GM18519 (cell line): ENCODE data around the gene ZGPAT.
"Not testable (repeated sequence)": the region's sequence is repeated elsewhere in the genome, so short reads cannot be mapped to it uniquely, and the experiment has no call there.

Experiments
- ATAC-seq: cut with Tn5 transposase; IDR thresholded peaks from one replicate; pipeline ENCODE4 v1.9.1; 2021; ENCODE audit warnings: mild to moderate bottlenecking, moderate library complexity; ENCODE audit not compliant: unreplicated experiment, low FRiP score

The ZGPAT gene

DNA sequence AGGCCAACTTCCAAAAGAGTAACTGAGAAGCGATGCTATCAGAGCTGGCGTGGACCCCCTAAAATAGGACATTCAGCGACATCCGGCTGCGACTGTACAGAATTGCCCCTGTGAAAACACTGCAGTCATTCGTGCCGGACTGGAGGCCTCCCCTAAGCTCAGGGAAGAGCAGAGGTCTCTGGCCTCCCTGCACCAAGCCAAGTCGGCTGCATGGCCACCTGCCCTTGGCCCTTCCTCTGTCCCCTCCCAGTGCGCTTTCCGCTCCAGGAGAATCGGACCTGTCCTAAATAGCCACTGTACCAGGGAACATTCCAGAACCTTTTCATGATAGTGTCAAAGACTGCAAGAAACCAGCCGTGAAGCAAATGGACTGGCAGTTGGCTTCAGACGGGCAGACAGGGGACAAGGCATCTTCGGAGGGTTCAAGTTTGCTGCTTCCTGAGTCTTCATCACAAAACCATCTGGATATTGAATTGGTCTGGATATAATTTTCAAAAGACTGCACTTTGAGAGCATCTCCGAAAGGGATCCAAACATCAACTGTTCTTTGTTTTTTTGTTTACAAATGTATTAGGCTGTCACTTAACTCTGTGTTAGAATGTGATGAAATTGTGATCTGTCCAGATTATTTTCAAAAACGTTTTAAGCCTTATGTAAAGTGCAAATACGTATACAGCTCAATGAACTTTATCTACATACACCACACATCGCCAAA, 48.3 kb downstream of the ZGPAT start:
- no peak for ATAC-seq

DNA sequence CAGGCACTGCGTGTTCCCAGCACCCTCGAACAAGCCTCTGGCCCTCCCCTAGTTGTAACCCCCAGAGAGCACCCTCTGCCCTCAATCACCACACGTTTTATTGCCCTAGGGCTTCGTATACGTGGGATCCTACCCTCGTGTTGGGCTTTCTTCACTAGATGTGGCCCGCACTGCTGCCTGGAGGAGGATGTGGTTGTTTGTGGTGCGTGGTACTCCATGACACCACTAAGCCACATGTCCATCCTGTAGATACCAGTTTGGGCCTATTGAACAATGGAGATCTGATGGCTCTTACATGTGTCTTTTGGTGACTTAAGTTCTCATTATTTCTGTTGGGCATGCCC, 48.8 kb downstream of the ZGPAT start:
- no peak for ATAC-seq

DNA sequence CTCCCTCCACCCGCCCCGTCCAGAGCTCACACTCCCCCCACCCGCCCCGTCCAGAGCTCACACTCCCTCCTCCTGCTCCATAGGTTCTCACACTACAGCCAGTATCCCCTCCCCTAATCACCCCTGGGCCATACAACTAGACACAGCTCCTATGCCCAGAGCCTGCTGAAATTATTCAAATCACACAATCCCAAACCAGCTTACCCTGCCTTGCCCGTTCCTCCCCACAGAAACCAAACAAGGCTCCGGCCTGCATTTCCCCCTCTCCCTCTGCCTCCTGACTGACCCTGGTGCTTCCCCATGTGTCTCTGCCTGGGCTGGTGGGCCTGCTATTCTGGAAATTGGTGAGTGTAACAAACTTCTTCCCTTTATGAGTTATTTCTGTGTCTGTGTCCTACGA, 50.3 kb downstream of the ZGPAT start:
- ATAC-seq = no peak

DNA sequence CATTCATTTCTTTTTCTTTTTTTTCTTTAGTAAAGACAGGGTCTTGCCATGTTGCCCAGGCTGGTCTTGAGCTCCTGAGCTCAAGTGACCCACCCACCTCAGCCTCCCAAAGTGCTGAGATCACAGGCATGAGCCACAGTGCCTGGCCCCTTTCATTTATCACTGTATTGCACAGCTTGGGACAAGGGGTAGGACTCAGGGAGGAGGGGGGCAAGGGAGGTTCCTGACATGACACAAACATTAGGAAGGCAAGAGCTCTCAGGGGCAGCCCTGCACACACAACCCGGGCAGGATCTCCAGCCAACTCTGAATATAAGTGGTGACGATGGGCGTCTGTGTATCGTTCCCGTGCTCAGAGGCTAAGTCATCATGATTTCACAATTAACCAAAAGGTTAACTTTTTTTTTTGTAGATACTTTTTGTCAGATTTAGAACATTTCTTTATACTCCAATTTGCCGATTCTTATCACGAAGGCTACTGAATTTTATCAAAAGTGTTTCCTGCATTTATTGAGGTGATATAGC, 51.6 kb downstream of the ZGPAT start:
- no peak for ATAC-seq

DNA sequence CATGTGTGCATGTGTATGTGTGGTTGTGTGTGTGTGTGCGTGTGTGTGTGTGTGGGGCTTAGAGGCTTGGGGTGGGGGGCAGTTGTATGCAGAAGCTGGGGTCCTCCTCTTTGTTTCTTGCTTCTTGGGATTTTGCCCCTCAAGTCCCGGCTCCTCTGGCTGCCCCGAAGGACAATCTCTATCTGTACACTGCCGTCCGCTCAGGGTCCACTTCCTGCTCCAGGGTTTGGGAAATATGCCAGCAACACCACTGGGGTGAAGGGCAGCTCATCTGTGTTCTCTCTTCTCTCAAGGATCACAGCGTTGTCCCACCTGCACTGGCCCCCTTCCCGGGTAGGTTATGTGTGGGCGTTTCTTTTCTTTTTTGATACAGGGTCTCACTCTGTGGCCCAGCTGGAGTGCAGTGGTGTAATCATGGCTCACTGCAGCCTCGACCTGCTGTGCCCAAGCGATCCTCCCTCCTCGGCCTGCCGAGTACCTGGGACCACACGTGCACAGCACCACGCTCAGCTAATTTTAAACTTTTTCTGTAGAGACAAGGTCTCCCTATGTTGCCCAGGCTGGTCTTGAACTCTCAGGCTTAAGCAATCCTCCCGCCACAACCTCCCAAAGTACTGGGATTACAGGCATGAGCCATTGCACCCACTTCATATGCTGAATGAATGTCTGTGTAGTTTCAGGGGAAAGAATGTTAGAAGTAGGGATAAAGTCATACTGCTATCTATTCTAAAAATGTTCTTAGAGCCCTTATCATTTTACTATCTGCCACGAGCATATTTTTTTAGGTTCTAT, 57.4 kb downstream of the ZGPAT start:
- ATAC-seq = no peak

DNA sequence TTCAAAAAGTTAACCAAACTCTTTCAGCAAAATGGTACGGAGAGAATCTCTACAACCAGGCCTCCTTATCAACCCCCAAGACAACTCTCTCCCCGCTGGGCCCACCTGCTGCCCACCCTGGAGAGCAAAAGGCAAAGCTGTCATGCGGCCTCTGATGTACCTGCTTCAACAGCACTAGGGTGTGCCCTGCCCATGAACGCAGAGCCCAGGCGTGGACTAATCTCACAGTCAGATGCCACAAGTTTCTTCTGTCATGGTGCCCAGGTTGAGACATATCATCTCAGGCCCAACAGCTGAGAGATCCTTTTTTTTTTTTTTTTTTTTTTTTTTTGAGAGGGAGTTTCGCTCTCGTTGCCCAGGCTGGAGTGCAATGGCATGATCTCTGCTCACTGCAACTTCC, 58.1 kb downstream of the ZGPAT start:
- no peak for ATAC-seq

DNA sequence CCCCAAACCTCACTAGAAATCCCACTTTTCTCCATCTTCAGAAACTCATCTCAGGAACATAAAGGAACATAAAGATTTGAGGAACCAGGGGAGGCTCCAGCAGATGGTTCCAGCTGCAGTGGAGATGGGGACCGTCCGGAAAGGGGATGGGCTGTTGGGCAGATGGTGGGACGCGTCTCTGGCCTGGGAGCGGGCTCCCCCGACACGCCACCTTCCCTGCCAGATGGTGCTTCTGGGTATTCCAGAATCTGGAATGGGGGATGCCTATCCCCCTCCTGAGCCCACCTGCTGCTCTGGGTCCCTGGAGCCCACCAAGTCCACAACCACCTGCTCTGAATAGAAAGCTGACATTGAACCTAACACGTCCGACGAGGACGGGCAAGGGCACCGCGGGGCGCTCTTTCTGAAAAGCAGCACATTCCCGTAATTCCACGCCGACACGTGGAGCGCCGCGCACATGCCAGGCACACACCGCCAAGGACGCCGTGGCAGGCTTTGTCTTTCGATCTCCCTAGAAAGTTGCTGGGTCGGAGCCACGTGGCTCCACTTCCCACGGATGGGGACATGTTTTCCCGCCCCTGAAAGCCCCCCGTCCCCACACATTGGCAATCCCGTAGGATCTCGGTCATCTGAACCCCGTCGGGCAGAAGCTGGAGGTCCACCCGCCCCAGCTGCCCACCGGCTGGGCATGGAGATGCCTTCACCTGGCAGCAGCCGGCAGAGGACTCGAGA, 59.0 kb downstream of the ZGPAT start:
- ATAC-seq = no peak

DNA sequence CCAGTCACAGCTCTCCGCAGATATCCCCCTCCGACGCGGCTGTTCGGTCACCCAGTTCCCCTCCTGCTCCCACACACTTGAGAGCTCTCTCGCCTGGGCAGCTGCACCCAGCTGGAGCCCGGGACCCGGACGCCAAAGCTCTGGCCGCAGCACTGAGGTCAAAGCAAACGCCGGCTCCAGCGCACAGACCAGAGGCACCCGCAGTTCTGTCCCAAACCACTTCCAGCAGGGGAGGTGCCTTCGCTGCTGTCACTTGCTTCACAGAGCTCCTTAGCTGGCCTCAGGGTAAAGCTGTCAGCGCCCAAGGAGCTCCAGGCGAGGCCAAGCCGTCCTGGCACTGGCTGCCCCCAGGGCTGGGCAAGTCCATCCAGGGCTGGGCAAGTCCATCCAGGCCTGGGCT, 59.6 kb downstream of the ZGPAT start:
- no peak for ATAC-seq

DNA sequence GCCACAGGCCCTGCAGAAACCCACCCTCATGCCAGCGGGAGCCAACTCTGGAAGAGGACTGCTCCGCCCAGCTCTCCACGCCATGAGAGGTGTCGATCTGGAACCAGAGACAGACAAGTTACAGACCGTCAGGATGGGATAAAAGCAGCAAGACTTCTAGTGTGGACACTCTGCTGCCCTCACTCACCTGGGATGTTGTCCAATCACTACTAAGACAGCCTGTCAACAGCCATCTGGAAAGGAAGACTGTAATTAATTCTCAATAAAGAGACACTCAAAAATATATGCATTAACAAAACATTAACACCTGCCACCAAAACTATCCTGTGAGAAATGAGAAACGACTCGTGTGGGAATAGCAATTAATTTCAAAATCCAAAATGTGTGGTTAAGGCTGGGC, 60.0 kb downstream of the ZGPAT start:
- ATAC-seq = no peak

DNA sequence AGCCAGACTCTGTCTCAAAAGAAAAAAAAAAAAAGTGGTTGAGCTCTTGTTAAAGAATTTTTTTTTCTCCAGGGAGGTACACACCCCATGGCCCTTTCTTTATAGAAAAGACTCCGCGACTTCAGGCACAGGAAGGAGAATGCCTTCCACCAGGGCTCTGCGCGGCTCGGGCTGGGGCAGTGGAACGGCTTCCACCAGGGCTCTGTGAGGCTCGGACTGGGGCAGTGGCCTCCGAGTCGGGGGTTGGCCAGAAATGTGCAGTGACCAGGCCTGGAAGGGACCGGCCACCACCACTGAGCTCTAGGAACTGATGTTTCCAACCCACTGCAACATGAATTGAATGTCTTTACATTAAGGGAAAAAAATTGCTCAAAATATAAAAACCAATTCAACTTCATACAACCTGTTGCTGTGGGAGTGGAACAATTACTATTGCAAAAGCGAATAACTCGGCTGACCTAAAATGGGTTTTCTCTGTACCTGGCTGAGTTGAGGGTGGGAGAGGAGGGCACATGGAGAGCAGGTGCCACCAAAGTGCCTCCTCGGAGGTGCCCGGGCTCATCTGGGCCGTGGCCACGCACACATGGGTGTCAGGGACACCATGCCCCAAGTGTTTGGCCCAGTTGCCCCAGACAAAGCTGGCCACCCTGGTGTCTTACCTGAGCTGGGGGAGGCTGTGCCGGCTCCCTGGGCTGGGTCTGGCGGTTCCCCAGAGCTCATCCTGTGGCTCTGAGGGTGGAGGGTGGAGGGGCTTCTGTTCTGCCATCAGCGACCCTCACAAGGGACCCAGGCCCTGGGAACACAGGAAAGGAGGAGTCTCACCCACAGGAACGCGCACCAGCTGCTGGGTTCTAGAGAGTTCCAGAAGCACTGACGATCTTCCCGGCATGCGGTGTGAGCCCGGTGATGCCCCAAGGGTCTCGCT, 61.0 kb downstream of the ZGPAT start:
- no peak for ATAC-seq

DNA sequence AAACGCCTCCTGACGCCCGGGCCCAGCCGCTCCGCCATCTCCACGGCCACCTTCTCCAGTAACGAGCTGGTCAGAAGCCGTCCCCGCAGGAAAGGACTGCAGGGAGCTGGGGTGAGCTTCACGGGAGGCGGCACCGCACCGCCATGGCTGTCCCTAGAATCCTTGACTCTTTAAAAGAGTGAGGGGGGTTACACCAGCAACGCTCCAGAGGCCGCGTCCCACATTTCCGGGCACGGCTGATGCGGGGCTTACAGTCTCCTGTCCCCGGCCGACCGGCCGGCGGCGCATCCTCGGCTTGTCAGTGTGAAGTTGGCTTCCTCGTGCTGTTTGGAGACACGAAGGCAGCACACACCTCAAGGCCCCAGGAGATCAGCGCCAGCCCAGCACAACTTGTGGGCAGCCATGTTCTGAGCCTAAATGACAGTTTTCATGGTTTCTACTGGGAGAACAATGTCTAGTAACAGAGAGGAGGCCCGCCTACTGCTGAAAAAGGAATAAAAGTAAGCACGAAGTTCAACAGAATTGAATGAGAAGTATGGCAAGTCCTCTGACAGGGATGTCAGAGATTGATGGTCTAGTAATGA, 62.1 kb downstream of the ZGPAT start:
- no peak for ATAC-seq

DNA sequence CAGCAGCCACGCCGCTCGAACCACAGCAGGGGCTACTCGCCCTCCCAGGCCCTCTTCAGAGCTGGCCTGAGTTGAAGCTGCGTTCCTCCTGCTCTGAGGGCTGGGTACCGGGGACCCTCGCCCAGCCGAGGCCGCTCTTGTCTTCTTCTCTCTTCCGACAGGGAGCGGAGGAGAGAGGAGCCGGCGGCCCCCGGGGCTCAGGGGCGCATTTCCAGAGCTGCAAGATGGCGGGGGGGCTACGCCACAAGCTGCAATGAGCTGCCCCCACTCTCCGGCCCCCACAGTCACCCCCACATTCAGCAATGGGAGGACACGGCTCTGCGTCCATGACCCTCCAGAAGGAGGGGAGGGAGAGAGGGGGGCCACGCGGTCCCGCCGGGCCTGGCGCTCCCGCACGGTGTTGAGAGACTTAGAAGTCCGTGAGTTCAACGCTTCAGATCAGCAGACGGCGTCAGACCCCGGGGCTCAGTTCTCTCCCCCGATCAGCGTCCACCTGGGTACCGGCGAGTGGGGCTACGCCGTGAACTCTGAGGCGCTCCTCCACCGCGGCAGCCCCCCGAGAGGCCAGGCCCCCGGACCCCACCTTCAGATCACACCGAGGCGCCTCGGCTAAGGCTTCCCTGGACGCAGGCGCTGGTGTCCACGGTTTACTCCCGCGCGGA, 63.3 kb downstream of the ZGPAT start:
- no peak for ATAC-seq

DNA sequence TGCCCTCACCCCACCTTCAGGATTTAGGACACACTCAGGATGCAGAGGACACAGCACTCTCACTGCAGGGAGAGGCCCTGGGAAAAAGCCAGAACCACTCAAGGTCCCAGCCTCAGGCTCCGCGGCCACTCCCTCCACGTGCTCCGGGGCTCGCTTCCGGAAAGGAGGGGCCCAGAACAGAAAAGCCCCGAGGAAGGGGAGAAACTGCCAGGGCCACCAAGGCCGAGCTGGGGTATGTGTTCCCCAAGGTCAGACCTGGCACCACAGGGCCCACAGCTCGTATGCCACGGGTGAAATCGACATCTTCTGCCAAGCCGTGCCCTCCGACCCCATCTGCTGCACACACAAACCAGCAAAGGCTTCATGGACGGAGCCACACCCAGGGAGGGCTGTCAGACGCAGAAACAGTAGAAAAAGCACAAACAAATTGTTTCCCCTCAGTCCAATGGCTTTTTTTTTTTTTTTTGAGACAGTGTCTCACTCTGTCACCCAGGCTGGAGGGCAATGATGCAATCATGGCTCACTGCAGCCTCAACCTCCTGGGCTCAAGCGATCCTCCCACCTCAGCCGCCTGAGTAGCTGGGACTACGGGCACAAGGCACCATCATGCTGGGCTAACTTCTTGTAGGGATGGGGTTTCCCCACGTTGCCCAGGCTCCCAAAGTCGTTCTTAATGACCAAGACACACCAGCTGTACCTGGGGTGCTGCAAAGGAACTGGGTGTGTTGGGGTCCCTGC, 65.1 kb downstream of the ZGPAT start:
- no peak for ATAC-seq

DNA sequence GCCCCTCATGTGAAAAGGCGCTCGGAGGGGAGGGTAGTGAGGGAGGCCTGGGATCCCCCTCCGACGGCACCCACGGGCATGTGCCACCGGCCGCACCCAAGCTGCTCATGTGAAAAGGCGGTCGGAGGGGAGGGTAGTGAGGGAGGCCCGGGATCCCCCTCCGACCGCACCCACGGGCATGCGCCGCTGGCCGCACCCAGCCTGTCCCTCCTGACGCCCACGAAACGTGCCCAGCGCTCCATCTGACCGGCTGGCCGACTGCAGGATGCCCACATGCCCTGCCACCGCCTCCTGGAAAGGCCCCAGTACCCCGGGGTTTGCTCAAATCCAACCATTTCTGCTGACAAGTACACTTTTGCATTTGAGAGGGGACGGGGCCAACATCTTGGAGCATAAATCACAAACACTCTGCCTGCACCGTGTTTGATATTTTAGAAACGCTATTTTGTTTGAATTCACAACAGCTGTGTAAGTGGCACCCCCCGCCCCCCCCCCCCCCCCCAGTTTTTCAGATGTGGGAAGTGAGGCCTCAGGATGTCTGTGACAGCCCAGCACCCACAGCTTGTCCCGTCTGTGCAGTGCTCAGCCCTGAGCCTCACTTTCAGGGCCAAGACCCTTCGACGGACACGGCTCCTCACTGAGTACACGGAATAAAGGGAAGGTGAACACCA, 65.9 kb downstream of the ZGPAT start:
- ATAC-seq = no peak

DNA sequence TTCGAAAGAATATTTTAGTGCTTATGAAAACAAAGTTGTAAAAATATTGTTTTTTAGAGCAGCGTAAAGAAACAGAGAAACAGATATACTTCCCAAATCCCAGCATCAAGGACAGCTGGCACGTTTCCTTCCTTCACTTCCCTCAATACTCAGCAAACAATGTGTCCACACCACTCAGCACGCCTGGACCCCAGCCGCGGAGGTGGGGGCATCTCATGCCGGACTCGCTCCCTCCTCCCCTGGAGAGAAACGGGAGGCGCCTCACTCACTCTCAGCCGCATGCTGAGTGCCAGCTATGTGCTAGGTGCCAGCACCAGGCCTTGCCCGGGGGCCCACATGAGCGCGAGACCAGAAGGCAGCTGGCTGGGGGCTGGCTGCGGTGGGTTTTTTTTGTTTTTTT, 66.5 kb downstream of the ZGPAT start:
- no peak for ATAC-seq

DNA sequence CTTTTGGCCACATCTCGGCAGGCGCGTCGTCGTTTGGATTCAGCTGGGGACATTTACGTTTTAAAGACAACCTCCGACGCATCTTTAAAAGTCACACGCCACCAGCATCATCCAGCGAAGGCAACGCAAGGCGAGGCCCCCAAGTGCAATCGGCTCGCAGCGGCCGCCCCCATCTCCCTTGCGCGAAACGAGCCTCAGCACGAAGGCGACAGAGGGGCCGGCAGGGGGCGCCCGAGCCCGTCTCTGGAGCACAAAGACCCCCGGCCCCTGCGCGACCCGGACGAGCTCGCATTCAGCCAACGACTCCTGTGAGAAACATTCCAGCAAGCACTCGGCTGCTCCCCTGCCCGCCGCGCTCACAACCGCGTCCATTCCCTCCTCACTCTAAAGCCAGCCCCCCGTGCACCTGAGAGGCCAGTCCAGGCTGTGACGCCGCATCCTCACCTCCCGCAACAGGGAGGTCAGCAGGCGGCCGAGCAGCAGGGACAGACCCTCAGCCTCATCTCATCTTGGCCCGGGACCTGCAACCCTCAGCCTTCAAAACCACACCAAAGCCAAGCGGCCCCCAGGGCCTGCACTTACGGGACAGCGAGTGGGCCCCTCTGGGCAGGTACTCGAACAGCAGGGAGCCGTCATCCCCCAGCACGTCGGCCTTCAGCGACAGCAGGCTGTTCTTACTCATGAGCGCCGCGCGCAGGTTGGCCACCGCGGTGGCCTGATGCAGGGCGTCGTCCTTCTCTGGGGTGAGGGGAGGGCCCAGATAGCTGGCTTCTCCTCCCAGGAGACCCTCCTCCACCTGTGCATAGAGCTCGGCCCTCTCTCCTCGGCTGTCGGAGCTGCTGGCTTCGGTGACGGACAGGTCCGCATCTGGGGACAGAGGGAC, 67.5 kb downstream of the ZGPAT start:
- no peak for ATAC-seq

DNA sequence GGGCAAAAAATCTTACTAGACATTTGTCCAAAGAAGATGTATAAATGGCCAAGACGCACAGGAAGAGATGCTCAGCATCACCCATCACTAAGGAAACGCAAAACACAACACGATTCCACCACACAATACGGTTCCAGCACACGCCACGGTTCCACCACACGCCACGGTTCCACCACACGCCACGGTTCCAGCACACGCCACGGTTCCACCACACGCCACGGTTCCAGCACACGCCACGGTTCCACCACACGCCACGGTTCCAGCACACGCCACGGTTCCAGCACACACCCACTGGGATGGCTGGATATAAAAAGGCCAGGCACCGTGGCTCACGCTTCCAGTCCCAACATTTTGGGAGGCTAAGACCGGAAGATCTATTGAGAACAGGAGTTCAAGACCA, 69.0 kb downstream of the ZGPAT start:
- not testable (repeated sequence) for ATAC-seq
